Hepatocyte (in vitro differentiated cells): ENCODE measurements around the gene HTR6. TPM values are rescaled to one million over a fixed set of nuclear protein-coding genes. Genes with fewer than 3 reads are reported as not detected.
A peak's percentile ranks its signal among the peaks of the same experiment; 100 is the strongest.

Experiments
- DNase-seq: peaks from one replicate; pipeline ENCODE4 v3.0.0-alpha.2; 2016; ENCODE audit warnings: low spot score
- H2AFZ ChIP-seq: fragments of 200-600 bp; sonication (generic); 2 replicates; pipeline ENCODE4 v1.6.0; 2016; ENCODE audit warnings: antibody characterized with exemption, mild to moderate bottlenecking
- H3K27ac ChIP-seq: fragments of 200-600 bp; sonication (generic); 2 replicates; pipeline ENCODE4 v1.5.1; 2016; ENCODE audit warnings: mild to moderate bottlenecking
- H3K27me3 ChIP-seq: fragments of 200-600 bp; sonication (generic); 2 replicates; pipeline ENCODE4 v1.6.1; 2016
- H3K36me3 ChIP-seq: fragments of 200-600 bp; sonication (generic); replicated peaks from 2 replicates; pipeline ENCODE4 v1.5.1; 2016; ENCODE audit warnings: low read depth; ENCODE audit not compliant: insufficient read depth
- H3K4me1 ChIP-seq: fragments of 200-600 bp; sonication (generic); 2 replicates; pipeline ENCODE4 v1.5.1; 2016; ENCODE audit warnings: mild to moderate bottlenecking, moderate library complexity; ENCODE audit not compliant: insufficient read depth
- H3K4me2 ChIP-seq: fragments of 200-600 bp; sonication (generic); 2 replicates; pipeline ENCODE4 v1.6.0; 2016
- H3K4me3 ChIP-seq: fragments of 200-600 bp; sonication (generic); 2 replicates; pipeline ENCODE4 v1.5.1; 2016; ENCODE audit warnings: mild to moderate bottlenecking
- H3K79me2 ChIP-seq: fragments of 200-600 bp; sonication (generic); 2 replicates; pipeline ENCODE4 v1.6.0; 2017; ENCODE audit warnings: mild to moderate bottlenecking
- H3K9me2 ChIP-seq: fragments of 200-600 bp; sonication (generic); replicated peaks from 2 replicates; pipeline ENCODE4 v1.6.0; 2017; ENCODE audit warnings: mild to moderate bottlenecking; ENCODE audit not compliant: insufficient read depth
- H3K9me3 ChIP-seq: fragments of 200-600 bp; sonication (generic); 2 replicates; pipeline ENCODE4 v1.5.1; 2016; ENCODE audit warnings: low read depth, mild to moderate bottlenecking
- H4K20me1 ChIP-seq: fragments of 200-600 bp; sonication (generic); 2 replicates; pipeline ENCODE4 v1.6.0; 2016; ENCODE audit warnings: mild to moderate bottlenecking; ENCODE audit not compliant: insufficient read depth, poor library complexity, severe bottlenecking
- EZH2 ChIP-seq: fragments of 200-600 bp; sonication (generic); IDR thresholded peaks from 2 replicates; pipeline ENCODE4 v1.6.1; 2016; ENCODE audit warnings: antibody characterized with exemption, mild to moderate bottlenecking, borderline replicate concordance
- EZH2phosphoT487 ChIP-seq: fragments of 200-600 bp; sonication (generic); IDR thresholded peaks from one replicate; pipeline ENCODE4 v1.6.1; 2018; ENCODE audit warnings: antibody characterized with exemption, mild to moderate bottlenecking, low read depth, moderate library complexity; ENCODE audit not compliant: unreplicated experiment, severe bottlenecking
- WGBS: methylation state at CpG from one replicate; pipeline ENCODE4 v1.1.6; 2016; ENCODE audit warnings: low lambda C conversion rate; ENCODE audit errors: missing lambda C conversion rate; 5-methylcytosine and 5-hydroxymethylcytosine counted together
- polyA plus RNA-seq: library from polyadenylated mRNA; unstranded; fragments of >200 nt; fragmentation: Nextera tagmentation; extraction: Ambion mirVana; gene quantifications from 2 replicates; pipeline ENCODE4 v1.2.1, GENCODE V29; 2016
- total RNA-seq: library from RNA; depleted of rRNA; stranded (reverse); fragments of >200 nt; gene quantifications from 2 replicates; pipeline ENCODE4 v1.2.3, GENCODE V29; 2014
- TF ChIP-seq, protein P1 (sequence below): fragments of 200-600 bp; sonication (generic); IDR thresholded peaks from 2 replicates; pipeline ENCODE4 v1.5.1; 2016; ENCODE audit warnings: antibody characterized with exemption, mild to moderate bottlenecking; ENCODE audit not compliant: poor library complexity

Gene HTR6
- total and polyA plus RNA-seq, 2 experiments from 2014 or later: not detected

DNA sequence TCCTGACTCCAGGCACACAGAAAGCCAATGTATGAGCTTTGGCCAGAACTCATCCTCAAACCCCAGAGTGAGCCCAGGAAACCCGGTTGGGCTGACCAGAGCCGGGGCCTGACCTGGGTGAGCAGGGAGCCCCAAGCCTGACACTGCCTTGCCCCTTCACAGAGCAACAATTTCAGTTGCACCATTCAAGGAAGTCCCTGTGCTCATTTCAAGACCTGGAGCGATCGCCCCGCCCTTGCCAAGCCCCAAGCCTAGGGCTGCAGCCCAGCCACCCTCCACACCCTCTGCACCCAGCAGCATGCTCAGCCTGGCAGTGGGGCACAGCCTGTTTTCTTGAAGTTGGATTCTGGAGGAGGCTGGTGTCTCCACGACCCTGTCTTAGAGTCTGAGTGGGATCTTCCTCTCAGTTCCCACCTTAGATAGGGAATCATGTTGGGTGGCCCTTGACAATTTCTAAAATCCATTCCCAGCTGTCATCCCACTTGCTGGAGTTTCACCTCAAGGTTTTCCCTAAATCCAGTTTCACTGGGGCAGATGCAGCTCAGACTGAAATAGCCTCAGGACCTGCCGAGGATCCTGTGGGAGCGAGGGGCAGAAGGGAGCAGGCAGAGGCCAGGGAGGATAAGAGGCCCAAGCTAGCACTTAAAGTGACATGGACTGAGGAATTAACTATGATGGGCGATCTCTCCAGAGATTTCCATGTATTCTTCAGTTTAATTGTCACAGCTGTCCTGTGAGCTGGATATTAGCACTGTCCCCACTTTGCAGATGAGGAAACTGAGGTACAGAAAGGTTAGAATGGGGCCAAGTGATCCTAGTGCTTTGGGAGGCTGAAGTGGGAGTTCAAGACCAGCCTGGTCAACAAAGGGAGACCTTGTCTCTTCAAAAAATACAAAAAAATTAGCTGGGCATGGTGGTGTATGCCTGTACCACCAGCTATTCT lies 18.0 kb upstream of the HTR6 start:
- Histone ChIP-seq H2AFZ (no peak overlapping the region), H3K27me3 (peaks cover 17% of the 10 kb centered on the region), H3K9me2 (no peaks in the 10 kb centered on the region), H3K4me2 (peak overlapping the region; percentile 95), H3K79me2 (peaks cover 44% of the 10 kb centered on the region), H4K20me1 (no peaks in the 10 kb centered on the region), H3K4me1 (no peaks in the 10 kb centered on the region), H3K9me3 (no peaks in the 10 kb centered on the region), H3K36me3 (no peaks in the 10 kb centered on the region), H3K4me3 (no peak overlapping the region), H3K27ac (no peak overlapping the region)
- TF ChIP-seq EZH2 (no peak), EZH2phosphoT487 (no peak)
- TF ChIP-seq, protein P1, sequence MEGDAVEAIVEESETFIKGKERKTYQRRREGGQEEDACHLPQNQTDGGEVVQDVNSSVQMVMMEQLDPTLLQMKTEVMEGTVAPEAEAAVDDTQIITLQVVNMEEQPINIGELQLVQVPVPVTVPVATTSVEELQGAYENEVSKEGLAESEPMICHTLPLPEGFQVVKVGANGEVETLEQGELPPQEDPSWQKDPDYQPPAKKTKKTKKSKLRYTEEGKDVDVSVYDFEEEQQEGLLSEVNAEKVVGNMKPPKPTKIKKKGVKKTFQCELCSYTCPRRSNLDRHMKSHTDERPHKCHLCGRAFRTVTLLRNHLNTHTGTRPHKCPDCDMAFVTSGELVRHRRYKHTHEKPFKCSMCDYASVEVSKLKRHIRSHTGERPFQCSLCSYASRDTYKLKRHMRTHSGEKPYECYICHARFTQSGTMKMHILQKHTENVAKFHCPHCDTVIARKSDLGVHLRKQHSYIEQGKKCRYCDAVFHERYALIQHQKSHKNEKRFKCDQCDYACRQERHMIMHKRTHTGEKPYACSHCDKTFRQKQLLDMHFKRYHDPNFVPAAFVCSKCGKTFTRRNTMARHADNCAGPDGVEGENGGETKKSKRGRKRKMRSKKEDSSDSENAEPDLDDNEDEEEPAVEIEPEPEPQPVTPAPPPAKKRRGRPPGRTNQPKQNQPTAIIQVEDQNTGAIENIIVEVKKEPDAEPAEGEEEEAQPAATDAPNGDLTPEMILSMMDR: no peak
- no peak for DNase-seq
- WGBS: 94% methylated on average over 9 of the region's 9 CpGs

- no peak overlapping the region for H2AFZ ChIP-seq
- H4K20me1 ChIP-seq: no peaks in the 10 kb centered on the region
- no peak overlapping the region for H3K4me3 ChIP-seq
- H3K9me2 ChIP-seq: no peaks in the 10 kb centered on the region
- peaks cover 9% of the 10 kb centered on the region for H3K27me3 ChIP-seq
- no peaks in the 10 kb centered on the region for H3K36me3 ChIP-seq
- no peak overlapping the region for H3K4me2 ChIP-seq
- H3K79me2 ChIP-seq: peaks cover 44% of the 10 kb centered on the region
- TF ChIP-seq EZH2 (no peak), EZH2phosphoT487 (no peak)
- TF ChIP-seq, protein P1: no peak
- WGBS: 82% methylated on average over 16 of the region's 16 CpGs
- no peak overlapping the region for H3K27ac ChIP-seq
- no peaks in the 10 kb centered on the region for H3K4me1 ChIP-seq
- no peaks in the 10 kb centered on the region for H3K9me3 ChIP-seq
- no peak for DNase-seq
These were observed 17.0 kb upstream of the HTR6 start for GRCh38 chr1:19647643-19648042.

DNA sequence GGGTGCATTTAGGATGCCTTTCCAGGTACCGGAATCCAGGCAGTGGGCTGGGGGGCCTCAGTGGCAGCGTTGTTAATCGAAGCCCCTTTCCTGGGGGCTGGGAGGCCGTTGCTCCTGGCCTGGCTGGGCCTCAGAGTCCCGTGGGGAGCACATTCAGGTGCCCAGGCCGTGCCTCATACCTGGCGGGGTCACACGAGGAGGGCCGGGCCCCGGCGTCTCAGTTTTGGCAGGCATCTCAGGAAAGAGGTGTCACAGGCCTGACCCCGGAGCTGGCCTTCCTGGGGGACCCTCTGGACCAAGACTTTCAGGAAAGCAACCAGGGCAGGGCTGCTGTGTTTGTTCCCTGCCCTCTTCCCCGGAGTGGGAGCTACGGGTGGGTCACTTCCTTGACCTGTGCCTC lies 16.4 kb upstream of the HTR6 start:
- DNase-seq: no peak
- no peak overlapping the region for H3K27ac ChIP-seq

More for the DNA sequence above, 16.4 kb upstream of the HTR6 start:
- no peaks in the 10 kb centered on the region for H3K9me3 ChIP-seq
- no peak overlapping the region for H3K4me2 ChIP-seq
- H3K79me2 ChIP-seq: peaks cover 44% of the 10 kb centered on the region
- WGBS: 94% methylated on average over 14 of the region's 14 CpGs
- no peak for TF ChIP-seq EZH2
- TF ChIP-seq, protein P1: no peak
- no peak for TF ChIP-seq EZH2phosphoT487
- H2AFZ ChIP-seq: no peak overlapping the region
- peaks cover 6% of the 10 kb centered on the region for H3K27me3 ChIP-seq
- no peaks in the 10 kb centered on the region for H3K4me1 ChIP-seq
- no peaks in the 10 kb centered on the region for H3K36me3 ChIP-seq
- H3K4me3 ChIP-seq: no peak overlapping the region
- H3K9me2 ChIP-seq: no peaks in the 10 kb centered on the region
- H4K20me1 ChIP-seq: no peaks in the 10 kb centered on the region
